K562 (cell line): ENCODE measurements around the gene CAMSAP2.

Experiments used
- CEBPB ChIP-seq: fragments of 450-650 bp; IDR thresholded peaks from 2 replicates; pipeline ENCODE4 v1.6.1; 2016; ENCODE audit warnings: missing genetic modification characterization, missing compliant biosample characterization
- DIDO1 ChIP-seq: fragments of 450-650 bp; IDR thresholded peaks from 2 replicates; pipeline ENCODE4 v1.6.1; 2016; ENCODE audit warnings: low read depth, missing biosample characterization, missing genetic modification characterization
- EGR1 ChIP-seq: fragments of 450-650 bp; conservative IDR thresholded peaks from 2 replicates; pipeline ENCODE4 v1.6.1; 2017; ENCODE audit warnings: mild to moderate bottlenecking
- EZH2 ChIP-seq: IDR thresholded peaks from 2 replicates; pipeline ENCODE4 v1.6.1; 2012; ENCODE audit warnings: low read depth, mild to moderate bottlenecking, inconsistent platforms, low read length, borderline replicate concordance
- RBBP5 ChIP-seq: fragments of 200-600 bp; sonication (generic); IDR thresholded peaks from 2 replicates; pipeline ENCODE4 v1.6.1; 2012; ENCODE audit warnings: borderline replicate concordance, mild to moderate bottlenecking, low read length, control low read depth, inconsistent platforms; ENCODE audit not compliant: insufficient read depth, poor library complexity, severe bottlenecking
- RBM39 ChIP-seq: fragments of 200-400 bp; formaldehyde crosslinking; optimal IDR thresholded peaks from 2 replicates; pipeline ENCODE3; 2018; ENCODE audit warnings: low read depth, low read length
- STAT5B ChIP-seq: fragments of 250-450 bp; sonication (Bioruptor Pico); IDR thresholded peaks from 2 replicates; pipeline ENCODE4 v1.8.0; 2021; ENCODE audit warnings: mild to moderate bottlenecking, inconsistent platforms
- WHSC1 ChIP-seq: IDR thresholded peaks from one replicate; pipeline ENCODE4 v1.6.1; 2012; ENCODE audit warnings: low read length, control low read depth, inconsistent platforms
- TF ChIP-seq, protein P1 (sequence below): sonication (generic); formaldehyde crosslinking; IDR thresholded peaks from 2 replicates; pipeline ENCODE4 v1.9.0; 2022; ENCODE audit warnings: mild to moderate bottlenecking, missing genetic modification reagents
- TF ChIP-seq, protein P2 (sequence below), 3 experiments: IDR thresholded peaks in 2 of 3; conservative IDR thresholded peaks in 1 of 3; 2 replicates each; pipeline ENCODE4 v1.5.1; 2011 to 2012; ENCODE audit warnings: low read length in 3 of 3, mild to moderate bottlenecking in 3 of 3, control low read depth in 2 of 3, improper control_type of control experiment in 1 of 3, inconsistent platforms in 1 of 3, low read depth in 1 of 3, mixed read lengths in 1 of 3, moderate library complexity in 1 of 3; ENCODE audit not compliant: insufficient read depth in 2 of 3
- TF ChIP-seq, protein P3 (sequence below), 2 experiments: fragments of 450-650 bp; formaldehyde crosslinking in 1 of 2; IDR thresholded peaks; 2 replicates each; pipeline versions ENCODE4 v1.4.0 to v1.6.1; 2014 to 2020; ENCODE audit warnings: mild to moderate bottlenecking in 2 of 2, borderline replicate concordance in 1 of 2, low read depth in 1 of 2

DNA sequence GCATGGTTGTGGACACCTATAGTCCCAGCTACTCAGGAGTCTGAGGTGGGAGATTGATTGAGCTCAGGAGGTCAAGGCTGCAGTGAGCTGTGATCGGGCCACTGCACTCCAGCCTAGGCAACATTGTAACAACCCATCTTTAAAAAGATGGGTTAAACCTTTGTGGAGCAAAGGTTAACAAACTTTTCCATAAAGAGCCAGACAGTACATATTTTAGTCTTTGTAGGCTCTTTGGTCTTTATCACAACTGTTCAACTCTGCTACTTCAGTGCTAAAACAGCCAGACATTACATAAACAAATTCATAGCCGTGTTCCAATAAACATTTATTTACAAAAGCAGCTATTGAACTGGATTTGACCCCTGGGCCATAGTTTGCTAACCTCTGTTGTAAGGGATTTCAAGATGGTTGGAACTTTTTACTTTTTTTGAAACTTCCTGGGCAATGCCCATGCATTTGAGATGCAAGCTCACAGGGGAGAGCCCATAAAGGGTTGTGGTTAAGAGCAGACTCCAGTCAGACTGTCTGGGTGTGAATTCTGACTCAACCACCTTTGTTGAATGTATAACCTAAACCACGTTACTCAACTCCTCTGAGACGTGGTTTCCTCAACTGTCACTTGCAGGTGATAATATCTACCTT lies 166.8 kb downstream of the CAMSAP2 start:
- TF ChIP-seq RBBP5 (no peak), EZH2 (no peak), EGR1 (no peak), CEBPB (no peak), RBM39 (no peak), WHSC1 (no peak), STAT5B (no peak), DIDO1 (tag) (no peak)
- TF ChIP-seq, protein P1, sequence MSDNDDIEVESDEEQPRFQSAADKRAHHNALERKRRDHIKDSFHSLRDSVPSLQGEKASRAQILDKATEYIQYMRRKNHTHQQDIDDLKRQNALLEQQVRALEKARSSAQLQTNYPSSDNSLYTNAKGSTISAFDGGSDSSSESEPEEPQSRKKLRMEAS (CRISPR knock-in tag) = no peak
- TF ChIP-seq, protein P2, sequence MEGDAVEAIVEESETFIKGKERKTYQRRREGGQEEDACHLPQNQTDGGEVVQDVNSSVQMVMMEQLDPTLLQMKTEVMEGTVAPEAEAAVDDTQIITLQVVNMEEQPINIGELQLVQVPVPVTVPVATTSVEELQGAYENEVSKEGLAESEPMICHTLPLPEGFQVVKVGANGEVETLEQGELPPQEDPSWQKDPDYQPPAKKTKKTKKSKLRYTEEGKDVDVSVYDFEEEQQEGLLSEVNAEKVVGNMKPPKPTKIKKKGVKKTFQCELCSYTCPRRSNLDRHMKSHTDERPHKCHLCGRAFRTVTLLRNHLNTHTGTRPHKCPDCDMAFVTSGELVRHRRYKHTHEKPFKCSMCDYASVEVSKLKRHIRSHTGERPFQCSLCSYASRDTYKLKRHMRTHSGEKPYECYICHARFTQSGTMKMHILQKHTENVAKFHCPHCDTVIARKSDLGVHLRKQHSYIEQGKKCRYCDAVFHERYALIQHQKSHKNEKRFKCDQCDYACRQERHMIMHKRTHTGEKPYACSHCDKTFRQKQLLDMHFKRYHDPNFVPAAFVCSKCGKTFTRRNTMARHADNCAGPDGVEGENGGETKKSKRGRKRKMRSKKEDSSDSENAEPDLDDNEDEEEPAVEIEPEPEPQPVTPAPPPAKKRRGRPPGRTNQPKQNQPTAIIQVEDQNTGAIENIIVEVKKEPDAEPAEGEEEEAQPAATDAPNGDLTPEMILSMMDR (IDR thresholded peaks at IDR 0.05 in 2 of 3, conservative IDR thresholded peaks at IDR 0.05 in 1 of 3; ENCODE audit: insufficient read depth in 2 of 3, low read depth in 1 of 3, low read length in 3 of 3) = no peak
- TF ChIP-seq, protein P3, sequence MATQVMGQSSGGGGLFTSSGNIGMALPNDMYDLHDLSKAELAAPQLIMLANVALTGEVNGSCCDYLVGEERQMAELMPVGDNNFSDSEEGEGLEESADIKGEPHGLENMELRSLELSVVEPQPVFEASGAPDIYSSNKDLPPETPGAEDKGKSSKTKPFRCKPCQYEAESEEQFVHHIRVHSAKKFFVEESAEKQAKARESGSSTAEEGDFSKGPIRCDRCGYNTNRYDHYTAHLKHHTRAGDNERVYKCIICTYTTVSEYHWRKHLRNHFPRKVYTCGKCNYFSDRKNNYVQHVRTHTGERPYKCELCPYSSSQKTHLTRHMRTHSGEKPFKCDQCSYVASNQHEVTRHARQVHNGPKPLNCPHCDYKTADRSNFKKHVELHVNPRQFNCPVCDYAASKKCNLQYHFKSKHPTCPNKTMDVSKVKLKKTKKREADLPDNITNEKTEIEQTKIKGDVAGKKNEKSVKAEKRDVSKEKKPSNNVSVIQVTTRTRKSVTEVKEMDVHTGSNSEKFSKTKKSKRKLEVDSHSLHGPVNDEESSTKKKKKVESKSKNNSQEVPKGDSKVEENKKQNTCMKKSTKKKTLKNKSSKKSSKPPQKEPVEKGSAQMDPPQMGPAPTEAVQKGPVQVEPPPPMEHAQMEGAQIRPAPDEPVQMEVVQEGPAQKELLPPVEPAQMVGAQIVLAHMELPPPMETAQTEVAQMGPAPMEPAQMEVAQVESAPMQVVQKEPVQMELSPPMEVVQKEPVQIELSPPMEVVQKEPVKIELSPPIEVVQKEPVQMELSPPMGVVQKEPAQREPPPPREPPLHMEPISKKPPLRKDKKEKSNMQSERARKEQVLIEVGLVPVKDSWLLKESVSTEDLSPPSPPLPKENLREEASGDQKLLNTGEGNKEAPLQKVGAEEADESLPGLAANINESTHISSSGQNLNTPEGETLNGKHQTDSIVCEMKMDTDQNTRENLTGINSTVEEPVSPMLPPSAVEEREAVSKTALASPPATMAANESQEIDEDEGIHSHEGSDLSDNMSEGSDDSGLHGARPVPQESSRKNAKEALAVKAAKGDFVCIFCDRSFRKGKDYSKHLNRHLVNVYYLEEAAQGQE (IDR thresholded peaks at IDR 0.05; ENCODE audit: borderline replicate concordance) = no peak
- TF ChIP-seq, protein P3 (CRISPR knock-in tag; IDR thresholded peaks at IDR 0.05; ENCODE audit: low read depth) = no peak
